MG63 (cell line): ENCODE results near the gene PEAK1. TPM values are rescaled to one million over a fixed set of nuclear protein-coding genes. Genes with fewer than 3 reads are reported as not detected.
A peak's percentile ranks its signal among the peaks of the same experiment; 100 is the strongest.
"Not testable (repeated sequence)": the region's sequence is repeated elsewhere in the genome, so short reads cannot be mapped to it uniquely, and the experiment has no call there.

Experiments
- DNase-seq: peaks from one replicate; pipeline ENCODE4 v3.0.0-alpha.2; 2020
- H3K27me3 ChIP-seq: fragments of 250-450 bp; sonication (Bioruptor Pico); 2 replicates; pipeline ENCODE4 v1.5.1; 2020; ENCODE audit warnings: mild to moderate bottlenecking, moderate library complexity
- H3K36me3 ChIP-seq: fragments of 250-450 bp; sonication (Bioruptor Pico); 2 replicates; pipeline ENCODE4 v1.5.1; 2020; ENCODE audit warnings: mild to moderate bottlenecking, moderate library complexity
- H3K4me3 ChIP-seq: fragments of 250-450 bp; sonication (Bioruptor Pico); 2 replicates; pipeline ENCODE4 v1.5.1; 2020; ENCODE audit warnings: mild to moderate bottlenecking, moderate library complexity
- H3K9me3 ChIP-seq: fragments of 250-450 bp; sonication (Bioruptor Pico); 2 replicates; pipeline ENCODE4 v1.5.1; 2020; ENCODE audit warnings: mild to moderate bottlenecking, moderate library complexity
- total RNA-seq: library from RNA; depleted of rRNA; stranded (reverse); fragments of >200 nt; shearing (Covaris generic); gene quantifications from 2 replicates; pipeline ENCODE4 v1.2.3, GENCODE V29; 2014; ENCODE audit warnings: low replicate concordance

Gene PEAK1
- total RNA-seq, 1 experiment from 2014 or later: 22.3 TPM

- no peaks in the 10 kb centered on the region for H3K9me3 ChIP-seq
- no peak overlapping the region for H3K4me3 ChIP-seq
- DNase-seq: no peak
- no peaks in the 10 kb centered on the region for H3K27me3 ChIP-seq
- H3K36me3 ChIP-seq: peaks cover 3% of the 10 kb centered on the region; the same call in 1 of the 2 replicates
These were observed 6.8 kb downstream of the PEAK1 start for GRCh38 chr15:77412972-77413698.

- H3K27me3 ChIP-seq: no peaks in the 10 kb centered on the region
- H3K36me3 ChIP-seq: peaks cover 3% of the 10 kb centered on the region; the same call in 1 of the 2 replicates
- no peak overlapping the region for H3K4me3 ChIP-seq
- peaks cover 2% of the 10 kb centered on the region for H3K9me3 ChIP-seq
- DNase-seq: no peak
These were observed 8.3 kb downstream of the PEAK1 start for GRCh38 chr15:77411619-77411976.

- H3K27me3 ChIP-seq: no peaks in the 10 kb centered on the region
- peaks cover 3% of the 10 kb centered on the region; the same call in 1 of the 2 replicates for H3K36me3 ChIP-seq
- DNase-seq: no peak
- H3K9me3 ChIP-seq: peaks cover 2% of the 10 kb centered on the region
- no peak overlapping the region for H3K4me3 ChIP-seq
These were observed 8.9 kb downstream of the PEAK1 start for GRCh38 chr15:77410701-77411618.

GRCh38 chr15:77410157-77410500 lies 9.8 kb downstream of the PEAK1 start:
- H3K36me3 ChIP-seq, H3K27me3 ChIP-seq, DNase-seq: not testable (repeated sequence)

GRCh38 chr15:77409259-77410156 lies 10.4 kb downstream of the PEAK1 start:
- H3K36me3 ChIP-seq: no peaks in the 10 kb centered on the region; the same call in 1 of the 2 replicates
- no peak for DNase-seq
- H3K4me3 ChIP-seq: no peak overlapping the region
- peaks cover 2% of the 10 kb centered on the region for H3K9me3 ChIP-seq
- no peaks in the 10 kb centered on the region for H3K27me3 ChIP-seq

More at GRCh38 chr15:77410157-77410500, 9.8 kb downstream of the PEAK1 start:
- not testable (repeated sequence) for H3K4me3 ChIP-seq, H3K9me3 ChIP-seq

- H3K36me3 ChIP-seq: no peaks in the 10 kb centered on the region; the same call in 1 of the 2 replicates
- peaks cover 2% of the 10 kb centered on the region for H3K9me3 ChIP-seq
- no peak overlapping the region for H3K4me3 ChIP-seq
- no peaks in the 10 kb centered on the region for H3K27me3 ChIP-seq
- DNase-seq: no peak
These were observed 13.1 kb downstream of the PEAK1 start for GRCh38 chr15:77406846-77407245.

GRCh38 chr15:77406173-77406759 lies 13.6 kb downstream of the PEAK1 start:
- not testable (repeated sequence) for H3K9me3 ChIP-seq, H3K36me3 ChIP-seq, H3K27me3 ChIP-seq, H3K4me3 ChIP-seq, DNase-seq

- Histone ChIP-seq H3K27me3 (no peaks in the 10 kb centered on the region), H3K36me3 (no peaks in the 10 kb centered on the region; the same call in 1 of the 2 replicates), H3K4me3 (no peak overlapping the region), H3K9me3 (peaks cover 25% of the 10 kb centered on the region)
- DNase-seq: peak; percentile 47
These were observed 17.0 kb downstream of the PEAK1 start for GRCh38 chr15:77402740-77403379.

GRCh38 chr15:77400258-77400657 lies 19.6 kb downstream of the PEAK1 start:
- H3K27me3 ChIP-seq: no peaks in the 10 kb centered on the region
- no peak for DNase-seq
- H3K4me3 ChIP-seq: no peak overlapping the region
- no peaks in the 10 kb centered on the region; the same call in 1 of the 2 replicates for H3K36me3 ChIP-seq
- H3K9me3 ChIP-seq: peaks cover 31% of the 10 kb centered on the region

- DNase-seq: no peak
- Histone ChIP-seq H3K9me3 (peaks cover 36% of the 10 kb centered on the region), H3K36me3 (no peaks in the 10 kb centered on the region; the same call in 1 of the 2 replicates), H3K4me3 (no peak overlapping the region), H3K27me3 (no peaks in the 10 kb centered on the region)
These were observed 21.0 kb downstream of the PEAK1 start for GRCh38 chr15:77398927-77399326.

- H3K9me3 ChIP-seq: peaks cover 36% of the 10 kb centered on the region
- no peak overlapping the region for H3K4me3 ChIP-seq
- H3K27me3 ChIP-seq: no peaks in the 10 kb centered on the region
- H3K36me3 ChIP-seq: no peaks in the 10 kb centered on the region
- DNase-seq: no peak
These were observed 23.2 kb downstream of the PEAK1 start for GRCh38 chr15:77396692-77397091.

GRCh38 chr15:77395013-77395774 lies 24.7 kb downstream of the PEAK1 start:
- no peak for DNase-seq
- Histone ChIP-seq H3K27me3 (no peaks in the 10 kb centered on the region), H3K4me3 (no peak overlapping the region), H3K9me3 (peaks cover 32% of the 10 kb centered on the region), H3K36me3 (no peaks in the 10 kb centered on the region)

- Histone ChIP-seq H3K4me3 (no peak overlapping the region), H3K36me3 (no peaks in the 10 kb centered on the region), H3K27me3 (no peaks in the 10 kb centered on the region), H3K9me3 (peaks cover 18% of the 10 kb centered on the region)
- DNase-seq: peak; percentile 90
These were observed 26.4 kb downstream of the PEAK1 start for GRCh38 chr15:77393471-77393840.

GRCh38 chr15:77392762-77393470 lies 27.0 kb downstream of the PEAK1 start:
- no peak for DNase-seq
- no peak overlapping the region for H3K4me3 ChIP-seq

More at GRCh38 chr15:77392762-77393470, 27.0 kb downstream of the PEAK1 start:
- Histone ChIP-seq H3K9me3 (peaks cover 13% of the 10 kb centered on the region), H3K36me3 (no peaks in the 10 kb centered on the region), H3K27me3 (no peaks in the 10 kb centered on the region)
